GM19438 (cell line): ENCODE data around the gene PLA2G6.
"Not testable (repeated sequence)": the region's sequence is repeated elsewhere in the genome, so short reads cannot be mapped to it uniquely, and the experiment has no call there.

ENCODE experiments used
- ATAC-seq: cut with Tn5 transposase; IDR thresholded peaks from one replicate; pipeline ENCODE4 v1.9.1; 2021; ENCODE audit warnings: low read depth; ENCODE audit not compliant: unreplicated experiment

Gene PLA2G6

DNA sequence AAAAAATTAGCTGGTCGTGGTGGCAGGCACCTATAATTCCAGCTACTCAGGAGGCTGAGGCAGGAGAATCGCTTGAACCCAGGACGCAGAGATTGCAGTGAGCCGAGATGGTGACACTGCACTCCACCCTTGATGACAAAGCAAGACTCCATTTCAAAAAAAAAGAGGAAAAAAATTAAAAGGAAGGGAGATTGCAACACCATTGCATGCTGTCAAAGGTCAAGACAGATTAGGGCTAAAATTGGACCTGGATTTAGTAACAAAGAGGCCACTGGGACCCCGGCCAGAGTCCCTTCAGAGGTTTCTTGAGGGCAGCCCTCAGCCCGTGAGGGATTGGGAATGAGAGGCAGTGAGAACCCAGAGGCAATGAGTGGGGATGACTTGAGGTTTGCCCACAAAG lies 11.9 kb upstream of the PLA2G6 start:
- ATAC-seq = no peak

DNA sequence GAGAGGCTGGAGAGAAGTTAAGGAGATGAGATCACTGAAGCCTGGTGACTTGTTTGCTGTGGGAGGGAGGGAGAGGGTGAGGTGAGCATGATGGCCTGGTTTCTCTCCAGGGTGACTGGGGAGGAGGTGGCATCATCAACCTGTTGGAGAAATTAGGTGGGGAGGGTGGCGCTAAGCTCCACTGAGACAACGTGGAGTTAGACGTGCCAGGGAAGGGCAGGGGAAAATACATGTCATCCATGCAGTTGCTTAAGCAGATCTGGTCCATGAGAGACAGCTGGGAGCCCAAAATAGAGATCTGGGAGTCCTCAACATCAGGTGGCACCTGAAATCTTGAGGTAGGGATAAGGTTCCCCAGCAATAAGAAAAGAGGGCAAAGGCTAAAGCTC lies 10.8 kb upstream of the PLA2G6 start:
- no peak for ATAC-seq

DNA sequence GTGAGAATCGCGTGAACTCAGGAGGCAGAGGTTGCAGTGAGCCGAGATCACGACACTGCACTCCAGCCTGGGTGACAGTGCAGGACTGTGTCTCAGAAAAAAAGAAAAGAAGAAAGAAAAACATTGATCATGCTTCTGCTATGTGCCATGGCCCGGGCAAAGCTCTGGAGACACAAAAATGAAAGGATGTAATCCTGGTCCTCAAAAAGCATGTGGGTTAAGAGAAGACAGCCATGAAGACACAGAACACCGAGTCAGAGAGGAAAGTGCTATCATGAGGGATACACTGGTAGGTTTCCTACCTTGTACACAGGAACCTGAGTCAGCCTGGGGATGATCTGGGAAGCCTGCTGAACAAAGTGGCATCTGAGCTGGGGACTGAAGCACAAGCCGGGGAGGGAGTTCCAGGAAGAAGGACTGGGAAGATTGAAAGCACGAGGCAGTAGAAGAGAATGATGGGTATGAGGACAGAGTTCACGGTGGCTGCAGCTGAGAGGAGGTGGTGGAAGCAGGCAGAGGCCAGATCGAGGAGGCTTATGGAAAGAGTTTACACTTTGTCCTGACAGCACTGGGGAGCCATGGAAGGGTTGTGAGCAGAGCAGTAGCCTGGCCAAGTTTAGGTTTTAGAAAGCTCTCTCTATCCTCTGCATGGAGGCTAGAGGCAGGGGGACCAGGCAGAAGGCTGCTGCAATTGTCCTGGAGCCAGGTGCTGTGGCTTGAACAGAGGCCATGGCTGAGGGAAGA lies 10.3 kb upstream of the PLA2G6 start:
- no peak for ATAC-seq

DNA sequence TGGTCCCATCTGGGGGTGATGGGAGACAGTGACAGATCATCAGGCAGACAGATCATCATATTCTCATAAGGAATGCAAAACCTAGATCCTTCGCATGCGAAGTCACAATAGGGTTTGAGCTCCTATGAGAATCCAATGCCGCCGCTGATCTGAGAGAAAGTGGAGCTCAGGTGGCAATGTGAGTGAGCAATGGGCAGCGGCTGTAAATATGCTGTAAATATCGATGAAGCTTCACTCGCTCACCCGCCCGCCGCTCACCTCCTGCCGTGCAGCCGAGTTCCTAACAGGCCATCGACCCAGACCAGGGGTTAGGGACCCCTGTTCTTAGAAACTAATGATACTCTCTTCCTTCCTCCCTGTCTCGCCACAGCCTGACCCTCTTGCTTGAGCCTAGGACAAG lies 9.4 kb upstream of the PLA2G6 start:
- no peak for ATAC-seq

DNA sequence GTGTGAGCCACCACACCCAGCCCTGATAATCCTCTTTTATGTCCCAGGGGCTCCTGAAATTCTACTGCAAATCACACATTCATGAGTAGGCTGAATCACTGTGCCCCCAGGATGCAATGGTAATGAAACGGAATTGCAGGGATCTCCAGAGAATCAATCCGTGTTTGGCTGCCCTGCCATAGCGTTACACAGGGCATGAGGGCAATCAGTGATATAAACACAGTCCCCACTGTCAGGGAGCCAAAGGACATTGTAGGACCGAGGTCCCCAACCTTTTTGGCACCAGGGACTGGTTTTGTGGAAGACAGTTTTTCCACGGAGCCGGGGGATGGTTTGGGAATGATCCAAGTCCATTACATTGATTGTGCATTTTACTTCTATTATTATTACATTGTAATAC lies 9.0 kb upstream of the PLA2G6 start:
- no peak for ATAC-seq

DNA sequence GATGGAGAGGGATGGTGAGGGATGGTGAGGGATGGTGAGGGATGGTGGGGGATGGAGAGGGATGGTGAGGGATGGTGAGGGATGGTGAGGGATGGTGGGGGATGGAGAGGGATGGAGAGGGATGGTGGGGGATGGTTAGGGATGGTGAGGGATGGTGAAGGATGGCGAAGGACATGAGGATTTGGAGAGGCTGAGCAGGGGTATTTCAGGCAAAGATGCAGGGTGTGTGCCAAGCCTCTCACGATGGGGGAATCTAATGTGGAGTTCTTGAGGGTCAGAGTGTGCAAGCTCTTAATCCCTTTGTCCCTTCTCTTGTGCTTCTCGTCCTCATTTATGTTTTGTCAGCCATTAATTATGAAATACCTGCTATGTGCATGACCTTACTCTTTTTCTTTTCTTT lies 7.5 kb upstream of the PLA2G6 start:
- no peak for ATAC-seq

DNA sequence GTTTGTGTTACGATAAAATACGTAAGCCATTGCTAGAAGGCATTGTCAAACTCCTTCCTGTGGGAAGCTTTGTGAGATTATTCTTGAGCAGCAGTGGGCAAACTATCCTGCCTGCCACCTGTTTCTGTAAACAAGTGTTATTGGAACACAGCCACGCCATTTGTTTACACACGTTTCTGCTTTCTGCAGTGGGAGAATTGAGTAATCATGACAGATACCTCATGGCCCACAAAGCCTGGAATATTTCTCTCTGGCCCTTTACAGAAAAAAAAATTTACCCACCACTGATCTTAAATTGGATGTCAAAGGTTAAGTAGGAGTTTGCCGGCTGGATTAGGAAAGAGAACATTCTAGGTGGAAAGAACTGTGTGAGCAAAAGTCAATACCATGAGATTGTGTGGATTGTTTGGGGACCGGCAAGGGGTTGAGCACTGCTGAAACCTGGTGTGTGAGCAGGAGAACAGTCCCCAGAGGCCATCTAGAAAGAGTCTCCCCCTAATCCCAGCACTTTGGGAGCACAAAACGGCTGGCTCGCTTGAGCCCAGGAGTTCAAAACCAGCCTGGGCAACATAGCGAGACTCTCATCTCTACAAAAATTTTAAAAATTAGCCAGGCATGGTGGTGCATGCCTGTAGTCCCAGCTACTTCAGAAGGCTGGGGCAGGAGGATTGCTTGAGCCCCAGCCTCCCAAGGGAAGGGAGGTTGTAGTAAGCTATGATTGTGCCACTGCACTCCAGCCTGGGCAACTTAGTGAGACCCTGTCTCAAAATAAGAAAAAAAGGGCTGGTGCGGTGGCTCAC lies 6.0 kb upstream of the PLA2G6 start:
- ATAC-seq = no peak

DNA sequence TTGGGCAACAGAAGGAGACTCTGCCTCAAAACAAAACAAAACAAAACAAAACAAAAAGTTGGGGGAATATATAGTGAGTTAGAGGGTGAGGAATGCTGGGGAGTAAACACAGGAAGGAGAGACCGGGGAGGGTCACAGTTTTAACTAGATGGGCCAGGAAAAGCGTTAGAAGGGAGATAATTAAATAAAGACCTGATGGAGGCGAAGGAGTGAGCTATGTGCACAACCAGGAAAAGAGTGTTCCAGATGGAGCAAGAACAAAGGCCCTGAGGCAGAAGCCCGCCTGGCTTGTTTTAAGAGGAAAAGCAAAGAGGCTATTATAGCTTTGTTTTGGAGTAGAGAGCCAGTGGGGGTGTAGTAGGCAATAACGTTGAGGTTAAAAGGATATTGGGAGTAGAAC lies 4.8 kb upstream of the PLA2G6 start:
- ATAC-seq = no peak

DNA sequence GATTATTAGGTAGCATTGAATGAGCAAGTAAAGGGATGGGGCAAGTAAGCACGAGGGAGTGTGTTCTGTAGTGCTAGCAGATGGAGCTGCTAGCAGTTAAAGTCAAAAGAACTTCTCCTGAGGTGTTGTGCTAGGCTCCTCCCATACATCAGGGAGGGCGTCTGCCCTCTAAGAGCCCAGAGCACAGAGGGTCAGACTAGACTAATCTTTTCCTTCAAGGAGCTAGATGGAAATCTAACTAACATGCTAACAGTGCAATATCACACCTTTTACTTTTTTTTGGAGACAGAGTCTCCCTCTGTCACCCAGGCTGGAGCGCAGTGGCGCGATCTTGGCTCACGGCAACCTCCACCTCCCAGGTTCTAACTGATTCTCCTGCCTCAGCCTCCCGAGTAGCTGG lies 3.2 kb upstream of the PLA2G6 start:
- no peak for ATAC-seq

DNA sequence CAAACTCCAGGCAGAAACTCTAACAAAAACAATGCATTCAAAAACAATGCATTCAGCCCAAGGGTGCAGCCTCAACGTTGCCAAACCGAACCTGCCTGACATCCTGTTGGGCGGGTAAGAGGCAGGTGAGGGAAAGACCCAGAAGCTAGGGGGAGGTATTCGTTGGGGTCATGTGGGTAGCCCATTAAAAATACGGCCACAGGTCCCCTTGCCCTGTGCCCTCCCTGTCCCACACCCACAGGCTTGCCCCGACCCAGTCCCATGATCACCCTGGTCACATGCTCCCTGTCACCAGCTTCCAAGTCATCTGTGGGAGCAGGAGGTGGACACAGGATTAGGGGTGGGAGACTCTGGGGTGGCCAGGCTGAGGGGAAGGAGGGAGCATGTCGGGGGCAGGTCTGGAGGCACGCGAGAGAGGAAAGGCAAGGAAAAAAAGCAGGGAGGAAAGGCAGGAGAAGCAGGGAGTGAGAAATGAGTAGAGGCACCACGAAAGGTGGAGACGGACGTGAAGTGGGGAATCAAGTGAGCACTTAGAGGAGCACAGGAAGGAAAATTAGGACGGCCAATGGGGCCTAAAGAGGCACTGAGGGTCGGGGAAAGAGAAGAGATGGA lies 683 bp downstream of the PLA2G6 start:
- peak; percentile 1 for ATAC-seq

DNA sequence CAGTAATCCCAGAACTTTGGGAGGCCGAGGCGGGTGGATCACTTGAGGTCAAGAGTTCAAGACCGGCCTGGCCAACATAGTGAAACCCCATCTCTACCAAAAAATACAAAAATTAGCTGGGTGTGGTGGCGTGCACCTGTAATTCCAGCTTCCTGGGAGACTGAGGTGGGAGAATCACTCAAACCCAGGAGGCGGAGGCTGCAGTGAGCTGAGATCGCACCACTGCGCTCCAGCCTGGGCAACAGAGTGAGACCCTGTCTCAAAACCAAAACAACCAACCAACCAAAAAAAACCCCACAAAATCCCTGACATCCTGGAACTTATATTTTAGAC lies 3.1 kb downstream of the PLA2G6 start:
- not testable (repeated sequence) for ATAC-seq

DNA sequence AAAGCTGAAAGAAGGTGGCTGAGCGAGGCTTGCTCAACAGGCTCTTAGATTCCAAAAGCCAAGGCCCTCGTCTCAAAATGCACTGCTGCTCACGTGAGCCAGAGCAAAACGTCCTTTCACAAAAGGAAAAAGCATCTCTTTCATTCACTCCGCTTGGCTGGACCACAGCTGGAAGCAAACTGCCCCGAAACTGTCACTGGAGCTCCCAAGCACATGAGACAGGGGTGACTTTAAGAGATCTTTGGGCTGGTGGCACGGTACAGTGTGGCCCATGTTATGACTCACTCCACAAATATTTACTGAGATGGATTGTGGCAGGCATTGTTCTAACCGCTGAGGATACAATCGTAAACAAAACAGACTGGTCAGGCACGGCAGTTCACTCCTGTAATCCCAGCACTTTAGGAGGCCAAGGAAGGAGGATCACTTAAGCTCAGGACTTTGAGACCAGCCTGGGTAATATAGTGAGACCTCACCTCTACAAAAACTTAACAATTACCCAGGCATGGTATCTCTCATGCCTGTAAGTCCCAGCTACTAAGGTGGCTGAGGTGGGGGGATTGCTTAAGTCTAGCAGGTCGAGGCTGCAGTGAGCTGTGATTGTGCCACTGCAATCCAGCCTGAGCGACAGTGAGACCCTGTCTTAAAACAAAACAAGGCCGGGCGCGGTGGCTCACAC lies 3.6 kb downstream of the PLA2G6 start:
- no peak for ATAC-seq

DNA sequence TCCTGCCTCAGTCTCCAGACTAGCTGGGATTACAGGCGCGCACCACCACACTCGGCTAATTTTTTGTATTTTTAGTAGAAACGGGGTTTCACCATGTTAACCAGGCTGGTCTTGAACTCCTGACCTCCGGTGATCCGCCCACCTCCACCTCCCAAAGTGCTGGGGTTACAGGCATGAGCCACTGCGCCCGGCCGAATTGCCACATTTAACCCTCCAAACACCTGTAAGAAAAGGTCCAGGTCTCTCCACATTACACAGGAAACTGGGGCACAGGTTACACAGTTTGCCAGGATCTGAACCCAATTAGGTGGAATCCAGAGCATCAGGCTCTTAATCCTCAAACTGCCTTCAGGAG lies 4.1 kb downstream of the PLA2G6 start:
- not testable (repeated sequence) for ATAC-seq

DNA sequence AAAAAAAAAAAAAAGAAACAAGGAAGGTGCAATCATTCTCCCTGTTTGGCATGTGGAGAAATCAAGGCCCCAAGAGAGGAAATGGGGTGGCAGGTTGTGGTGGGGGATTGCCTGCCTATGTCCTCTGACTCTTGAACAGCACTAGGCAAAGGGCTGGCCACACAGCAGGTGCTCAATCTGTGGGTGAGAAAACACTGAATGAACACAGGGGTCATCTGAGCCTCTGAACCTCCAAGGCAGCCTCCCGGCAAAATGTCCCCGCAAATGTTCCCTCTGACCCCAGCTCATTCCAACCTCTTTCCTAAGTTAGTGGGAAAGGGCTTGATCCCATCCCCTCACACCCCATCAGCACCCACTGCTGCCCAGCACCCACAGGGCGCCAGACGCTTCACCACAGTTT lies 4.6 kb downstream of the PLA2G6 start:
- no peak for ATAC-seq

DNA sequence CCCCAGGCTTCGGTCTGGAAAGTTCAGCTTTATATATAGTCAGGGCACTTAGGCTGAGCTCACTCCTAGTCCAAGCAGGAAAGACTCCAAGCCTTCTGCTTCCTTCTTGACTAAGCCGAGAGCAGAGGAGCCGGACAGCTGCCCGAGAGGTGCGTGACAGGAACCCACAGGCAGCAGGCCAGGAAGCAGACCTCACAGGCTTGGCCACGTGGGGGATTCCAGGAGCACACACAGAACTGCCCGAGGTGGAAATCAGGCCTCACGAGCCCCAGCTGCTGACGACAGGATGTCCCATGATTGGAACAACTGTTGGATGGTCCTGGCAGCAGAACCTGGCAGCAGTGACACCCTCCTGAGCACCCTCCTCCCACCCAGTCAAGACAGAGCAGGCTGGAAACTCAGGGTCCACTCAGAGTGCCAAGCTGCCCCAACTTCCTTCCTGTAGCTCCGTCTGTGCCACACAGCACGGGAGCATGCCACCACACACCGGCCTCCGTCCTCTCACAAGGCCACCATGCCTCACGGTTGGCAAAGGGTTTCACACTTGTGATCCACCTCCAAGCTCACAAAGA lies 5.4 kb downstream of the PLA2G6 start:
- no peak for ATAC-seq

DNA sequence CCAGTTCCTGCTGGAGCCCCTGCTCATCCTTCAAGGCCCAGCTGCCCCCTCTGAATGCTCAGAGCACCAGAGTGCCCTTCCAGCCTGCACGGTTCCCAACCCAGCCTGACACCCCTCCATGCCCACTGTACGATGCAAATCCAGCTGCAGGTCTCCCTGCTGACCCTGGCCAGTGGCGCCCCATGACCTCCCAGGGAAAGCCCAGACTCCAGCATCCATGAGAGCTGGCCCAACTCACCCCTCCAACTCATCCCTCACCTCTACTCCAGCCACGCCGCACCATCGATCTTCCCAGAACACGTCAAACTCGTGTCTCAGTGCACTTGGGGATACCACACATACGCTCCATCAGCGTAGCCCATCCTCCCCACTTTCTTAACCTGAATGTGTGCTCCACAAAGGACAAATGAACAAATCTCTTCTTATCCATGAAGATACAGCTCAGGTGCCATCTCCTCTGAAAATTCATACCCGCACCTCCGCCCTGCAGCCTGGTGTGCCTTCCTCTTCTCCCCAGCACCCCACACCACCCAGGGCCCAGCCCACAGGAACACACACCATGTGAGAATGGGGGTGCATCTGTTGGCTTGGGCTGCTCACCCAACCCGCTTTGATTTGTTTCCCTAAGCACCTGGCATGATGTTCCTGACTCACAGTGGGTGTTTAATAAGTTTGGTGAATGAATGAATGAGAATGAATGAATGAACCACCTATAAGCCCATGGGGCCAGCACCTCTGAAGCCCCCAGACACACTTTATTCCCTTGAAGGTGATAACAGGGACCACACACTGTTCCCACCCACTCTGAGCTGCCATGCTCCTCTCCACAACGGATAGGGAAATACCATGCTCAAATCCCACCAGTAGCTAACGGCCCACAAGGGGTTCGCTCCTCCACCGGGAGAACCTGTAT lies 6.2 kb downstream of the PLA2G6 start:
- no peak for ATAC-seq

DNA sequence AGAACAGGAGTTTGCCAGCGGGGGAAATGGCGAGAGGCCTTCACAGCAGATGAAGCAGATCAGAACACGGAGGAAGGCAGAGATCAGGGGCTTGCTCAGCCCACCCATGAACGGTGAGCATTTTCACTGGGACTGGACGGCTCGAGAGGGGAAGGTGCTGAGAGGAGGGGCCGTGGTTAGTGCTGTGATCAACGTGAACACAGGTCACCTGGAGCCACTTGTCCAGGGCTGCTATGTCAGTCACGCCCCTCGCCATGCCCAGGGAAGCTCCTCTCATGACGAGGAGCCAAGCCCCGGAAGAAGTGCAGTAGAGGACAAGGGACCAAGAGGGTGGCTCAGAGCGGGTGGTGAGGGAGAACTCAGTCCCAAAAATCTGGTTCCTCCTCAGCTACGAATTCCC lies 7.0 kb downstream of the PLA2G6 start:
- no peak for ATAC-seq

DNA sequence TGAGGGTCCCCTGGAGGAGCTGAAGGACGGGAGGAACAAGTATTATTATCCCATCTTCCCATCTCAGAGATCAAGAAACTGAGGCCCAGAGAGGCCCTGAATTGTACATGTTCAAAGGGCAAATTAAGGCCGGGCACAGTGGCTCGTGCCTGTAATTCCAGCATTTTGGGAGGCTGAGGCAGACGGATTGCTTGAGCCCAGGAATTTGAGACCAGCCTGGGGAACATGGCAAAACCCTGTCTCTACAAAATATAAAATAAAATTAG lies 8.1 kb downstream of the PLA2G6 start:
- no peak for ATAC-seq

DNA sequence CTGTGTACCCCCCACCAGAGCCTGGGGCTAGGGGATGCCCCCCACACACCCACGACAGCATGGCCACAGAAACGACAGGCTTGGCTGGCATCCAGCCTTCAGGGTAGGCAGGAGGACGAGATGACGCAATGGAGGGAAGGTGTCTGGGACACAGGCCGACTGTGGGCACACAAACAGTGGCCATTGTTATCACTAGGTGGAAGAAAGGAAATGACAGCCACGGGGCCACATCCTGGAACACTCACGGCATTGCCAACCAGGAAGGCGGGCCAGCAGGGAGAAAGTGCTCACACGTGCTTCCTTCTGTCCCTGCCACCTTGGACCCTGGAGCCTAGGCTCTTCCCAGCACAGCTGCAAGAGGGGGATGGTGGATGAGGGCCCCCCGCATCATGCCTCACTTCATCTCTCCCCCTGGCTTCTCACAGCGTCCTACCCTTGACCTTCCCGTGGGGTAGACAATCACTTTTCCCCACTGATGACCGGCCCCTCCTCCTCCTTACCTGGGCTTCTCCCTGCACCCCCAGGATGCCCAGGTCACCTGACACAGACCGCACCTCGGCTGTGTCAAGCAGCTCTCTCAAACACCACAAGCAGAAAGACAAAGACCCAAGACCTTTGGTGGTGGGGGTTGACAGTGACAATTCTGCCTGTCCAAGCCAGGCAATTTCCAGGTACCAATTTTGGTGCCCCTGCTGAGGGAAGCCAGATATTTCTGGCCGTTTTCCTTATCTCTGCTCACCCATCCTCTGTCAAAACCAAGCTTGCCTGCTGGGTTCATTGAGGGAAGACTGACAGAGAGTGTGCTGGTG lies 8.6 kb downstream of the PLA2G6 start:
- no peak for ATAC-seq
